GM10248 (cell line): ENCODE results near the gene CFAP299.

ENCODE experiments used
- CTCF ChIA-PET: fragments of 300-600 bp; sonication (Branson Sonifier 250); formaldehyde crosslinking; extraction: SDS; loops from one replicate; lab custom pipeline; 2021; ENCODE audit warnings: antibody characterized with exemption; lab: Yijun Ruan, JAX
- POLR2A ChIA-PET: fragments of 350-650 bp; sonication (Branson Sonifier 250); formaldehyde crosslinking; extraction: SDS; loops from one replicate; lab custom pipeline; 2020; ENCODE audit warnings: antibody characterized with exemption; lab: Yijun Ruan, JAX
- DNase-seq: peaks from one replicate; pipeline ENCODE4 v3.0.0; 2012; ENCODE audit errors: extremely low spot score
- CTCF ChIP-seq: IDR thresholded peaks from 2 replicates; pipeline ENCODE4 v1.5.1; 2012; ENCODE audit warnings: mild to moderate bottlenecking, low read depth; ENCODE audit errors: extremely low read depth, missing control alignments, control extremely low read depth

CFAP299 gene

GRCh38 chr4:80302616-80303223 is 32.8 kb upstream of the CFAP299 start:
- no peak for DNase-seq
- TF ChIP-seq CTCF: no peak
- POLR2A ChIA-PET: no interaction called here
- CTCF ChIA-PET: interaction anchor here (0.9 to 1.6 kb wide), 3 partner anchors 14 to 101 kb away, joined by 3 to 5 read pairs (median 3); no protein-coding TSS in a partner anchor

- CTCF ChIA-PET: no interaction called here
Measured at GRCh38 chr4:80305466-80305865, 30.1 kb upstream of the CFAP299 start.

DNA sequence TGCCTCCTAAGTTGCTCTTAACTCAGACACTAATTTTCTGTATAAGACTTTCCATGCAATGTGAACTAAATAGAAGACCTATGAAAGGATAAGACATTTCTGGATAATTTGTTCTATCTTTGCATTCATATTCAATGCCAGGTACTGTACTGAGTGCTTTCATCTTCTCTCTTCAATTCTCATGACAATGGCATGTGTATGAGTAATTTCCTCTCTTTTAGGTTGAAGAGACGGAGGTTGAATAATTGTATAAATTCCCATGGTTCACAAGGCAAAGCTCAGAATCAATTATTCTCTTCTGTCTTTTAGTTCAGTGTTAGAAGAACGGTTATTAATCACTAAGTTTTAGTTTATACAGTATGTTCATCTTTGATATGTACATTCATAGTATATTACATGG is 29.3 kb upstream of the CFAP299 start:
- ChIA-PET POLR2A (no interaction called here), CTCF (no interaction called here)
- DNase-seq: no peak
- TF ChIP-seq CTCF: no peak

More at GRCh38 chr4:80305466-80305865, 30.1 kb upstream of the CFAP299 start:
- no peak for TF ChIP-seq CTCF
- DNase-seq: no peak
- POLR2A ChIA-PET: no interaction called here

- POLR2A ChIA-PET: no interaction called here
- DNase-seq: no peak
- CTCF ChIA-PET: no interaction called here
- TF ChIP-seq CTCF: no peak
Measured at GRCh38 chr4:80307183-80307735, 28.3 kb upstream of the CFAP299 start.

DNA sequence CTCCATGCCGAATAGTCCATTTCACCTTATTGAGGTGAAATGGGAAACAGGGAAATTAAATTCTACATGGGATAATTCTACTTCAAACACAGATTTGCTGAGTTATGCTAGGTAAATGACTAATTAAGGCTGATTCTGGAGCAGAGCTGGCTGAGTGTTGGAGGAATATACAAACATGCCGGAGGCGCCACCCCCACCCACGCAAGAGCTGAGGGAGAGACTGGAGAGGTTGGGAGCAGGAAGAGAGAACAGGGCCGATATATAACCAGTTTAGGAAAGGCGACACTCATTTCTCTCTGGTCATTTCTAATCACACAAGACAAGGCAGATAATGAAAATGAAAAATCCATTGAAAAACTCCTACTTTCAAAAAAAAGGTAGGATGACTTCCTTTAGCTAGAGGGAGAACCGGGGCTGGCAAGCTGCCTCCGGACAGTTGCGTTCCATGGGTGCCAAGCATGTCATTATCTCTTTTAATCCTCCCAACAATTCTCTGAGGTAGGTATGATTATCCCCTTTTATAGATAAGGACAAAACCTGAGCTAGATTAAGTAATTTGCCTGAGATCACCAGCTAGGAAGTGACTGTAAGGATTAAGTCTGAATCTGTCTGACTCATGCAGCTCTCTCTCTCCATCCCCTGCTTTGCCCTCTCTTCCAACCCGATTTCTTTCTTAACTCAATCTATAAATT is 27.6 kb upstream of the CFAP299 start:
- DNase-seq: no peak
- CTCF ChIA-PET: no interaction called here
- POLR2A ChIA-PET: no interaction called here
- no peak for TF ChIP-seq CTCF

DNA sequence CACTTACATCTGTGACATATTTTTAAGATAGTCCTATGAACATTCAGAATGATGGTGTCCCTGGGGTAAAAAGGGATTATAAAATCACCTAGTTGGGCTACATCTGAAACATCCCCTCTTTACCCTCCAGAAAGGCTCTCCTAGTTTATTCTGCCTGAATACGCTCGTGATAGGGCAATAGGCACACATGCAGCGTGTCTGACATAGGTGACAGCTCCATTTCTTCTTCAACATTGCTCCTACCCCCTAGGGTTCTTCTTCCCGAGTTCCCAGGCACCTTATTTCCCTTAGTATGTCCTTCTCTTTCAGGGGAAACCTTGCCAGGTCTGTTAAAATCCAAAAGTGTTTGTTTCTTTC is 27.1 kb upstream of the CFAP299 start:
- ChIA-PET POLR2A (no interaction called here), CTCF (no interaction called here)
- TF ChIP-seq CTCF: no peak
- DNase-seq: no peak
